ENCODE results near the gene SHISAL1. TPM values are rescaled to one million over a fixed set of nuclear protein-coding genes. Genes with fewer than 3 reads are reported as not detected.

The SHISAL1 gene
- total and polyA plus RNA-seq, 2 donors (not counting 3 experiments of a cell fraction or from before 2014, with no cell fraction given): 0.01 to 0.07 TPM

DNA sequence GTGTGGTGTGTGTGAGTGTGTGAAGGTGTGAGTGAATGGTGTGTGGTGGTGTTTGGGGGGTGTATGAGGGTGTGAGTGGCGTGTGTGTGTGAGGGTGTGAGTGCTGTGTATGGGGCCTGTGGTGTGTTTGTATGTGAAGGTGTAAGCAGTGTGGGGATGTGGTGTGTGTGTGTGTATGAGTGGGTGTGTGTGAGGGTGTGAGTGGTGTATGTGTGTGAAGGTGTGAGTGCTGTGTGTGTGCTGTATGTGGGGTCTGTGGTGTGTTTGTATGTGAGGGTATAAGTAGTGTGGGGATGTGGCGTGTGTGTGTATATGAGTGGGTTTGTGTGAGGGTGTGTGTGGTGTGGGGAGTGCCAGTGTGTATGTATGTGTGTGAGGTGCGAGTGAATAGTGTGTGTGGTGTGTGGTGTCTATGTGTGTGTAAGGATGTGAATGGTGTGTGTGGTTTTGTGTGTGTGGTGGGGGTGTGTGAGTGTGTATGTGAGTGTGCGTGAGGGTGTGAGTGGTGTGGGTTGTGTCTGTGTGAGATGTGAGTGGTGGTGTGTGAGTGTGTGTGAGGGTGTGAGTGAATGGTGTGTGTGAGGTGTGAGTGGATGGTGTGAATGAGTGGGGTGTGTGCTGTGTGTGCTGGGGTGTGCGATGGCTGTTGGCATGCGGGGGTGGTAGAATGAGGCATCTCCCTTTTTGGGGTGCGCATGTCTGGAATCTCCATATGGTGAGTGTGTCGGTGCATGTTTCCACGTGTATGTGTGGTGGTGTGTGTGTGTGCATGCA lies 22.5 kb upstream of the SHISAL1 start:
- Histone ChIP-seq H3K36me3 (ENCODE audit: control insufficient read depth in 2 of 2, extremely low read depth in 1 of 2, insufficient read depth in 2 of 2, low read length in 2 of 2) (no peaks in the 10 kb centered on the region), H3K79me2 (ENCODE audit: control insufficient read depth, insufficient read depth, low read length) (no peaks in the 10 kb centered on the region), H3K9me1 (replicated peaks; ENCODE audit: control insufficient read depth, extremely low read depth, insufficient read depth, low read length) (no peaks in the 10 kb centered on the region), H4K20me1 (replicated peaks; ENCODE audit: control insufficient read depth, extremely low read depth, insufficient read depth, low read length) (no peaks in the 10 kb centered on the region), H3K9ac (replicated peaks; ENCODE audit: extremely low read depth, insufficient read depth, low read length) (no peak overlapping the region), H3K9me3 (replicated peaks; ENCODE audit: control insufficient read depth, insufficient read depth, low read length) (no peaks in the 10 kb centered on the region), H2AFZ (ENCODE audit: low read depth, low read length) (no peak overlapping the region), H3K4me3 (replicated peaks in 1 of 3; ENCODE audit: insufficient read depth in 1 of 3, low read depth in 1 of 3, low read length in 3 of 3) (no peak overlapping the region), H3K27me3 (ENCODE audit: control insufficient read depth in 2 of 2, insufficient read depth in 2 of 2, low read length in 2 of 2) (peaks cover 13 to 19% of the 10 kb centered on the region in 2 experiments), H3K4me2 (ENCODE audit: insufficient read depth, low read length) (no peak overlapping the region), H3K27ac (ENCODE audit: insufficient read depth, low read depth, low read length) (no peak overlapping the region), H3K4me1 (ENCODE audit: control insufficient read depth, extremely low read depth, insufficient read depth, low read length) (no peaks in the 10 kb centered on the region)
- dilution Hi-C loops (cut with MboI; ENCODE audit: extremely low pct_ligation_motif_present, low sequenced_read_pairs): no loop called here
- intact Hi-C loops (cut with micrococcal nuclease): no loop called here
- ChIA-PET POLR2A (no interaction called here), CTCF (no interaction called here)
- no TSS peak for BruUV-seq (replicated peaks)
- FAIRE-seq (no peak), DNase-seq (ENCODE audit: low read depth, low spot score) (no peak)
- TF ChIP-seq, protein P1, sequence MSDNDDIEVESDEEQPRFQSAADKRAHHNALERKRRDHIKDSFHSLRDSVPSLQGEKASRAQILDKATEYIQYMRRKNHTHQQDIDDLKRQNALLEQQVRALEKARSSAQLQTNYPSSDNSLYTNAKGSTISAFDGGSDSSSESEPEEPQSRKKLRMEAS (IDR thresholded peaks at IDR 0.05; ENCODE audit: insufficient read depth, insufficient read length): no peak
- no peak for TF ChIP-seq POLR2AphosphoS5 (IDR thresholded peaks at IDR 0.05; ENCODE audit: insufficient read depth, low read depth, low read length)
- TF ChIP-seq MYC (IDR thresholded peaks at IDR 0.05; ENCODE audit: low read depth, low read length): no peak
- no peak for TF ChIP-seq GATA2 (IDR thresholded peaks at IDR 0.05; ENCODE audit: insufficient read depth, insufficient read length, low read depth, low read length)
- no peak for TF ChIP-seq JUN (IDR thresholded peaks at IDR 0.05; ENCODE audit: borderline replicate concordance, insufficient read depth, insufficient read length, low read depth)
- no peak for TF ChIP-seq FOS (IDR thresholded peaks at IDR 0.05; ENCODE audit: borderline replicate concordance, insufficient read depth, low read length)
- no peak for TF ChIP-seq EZH2 (IDR thresholded peaks at IDR 0.05; ENCODE audit: borderline replicate concordance, low read depth, low read length, severe bottlenecking)
